Smooth muscle cell (in vitro differentiated cells): Measurements from ENCODE around the gene WDFY4. TPM values are rescaled to one million over a fixed set of nuclear protein-coding genes. Genes with fewer than 3 reads are reported as not detected.

Experiments used
- DNase-seq: peaks from one replicate; lab custom pipeline; 2025; ENCODE audit not compliant: unreplicated experiment; lab: John Stamatoyannopoulos, UW
- H2AFZ ChIP-seq: fragments of 200-600 bp; sonication (generic); 2 replicates; pipeline ENCODE4 v1.6.0; 2016; ENCODE audit warnings: antibody characterized with exemption, low read depth, mild to moderate bottlenecking
- H3F3A ChIP-seq: fragments of 200-600 bp; sonication (generic); 2 replicates; pipeline ENCODE4 v1.6.0; 2017; ENCODE audit warnings: antibody characterized with exemption, low read depth
- H3K27ac ChIP-seq: fragments of 200-600 bp; sonication (generic); 2 replicates; pipeline ENCODE4 v1.5.1; 2016; ENCODE audit warnings: low read depth, mild to moderate bottlenecking
- H3K27me3 ChIP-seq: fragments of 200-600 bp; sonication (generic); 2 replicates; pipeline ENCODE4 v1.6.1; 2016; ENCODE audit warnings: low read depth, mild to moderate bottlenecking
- H3K36me3 ChIP-seq: fragments of 200-600 bp; sonication (generic); 2 replicates; pipeline ENCODE4 v1.5.1; 2016; ENCODE audit warnings: low read depth
- H3K4me1 ChIP-seq: fragments of 200-600 bp; sonication (generic); 2 replicates; pipeline ENCODE4 v1.5.1; 2016; ENCODE audit warnings: low read depth
- H3K4me2 ChIP-seq: fragments of 200-600 bp; sonication (generic); 2 replicates; pipeline ENCODE4 v1.6.0; 2016; ENCODE audit warnings: mild to moderate bottlenecking
- H3K4me3 ChIP-seq: fragments of 200-600 bp; sonication (generic); 2 replicates; pipeline ENCODE4 v1.5.1; 2016; ENCODE audit warnings: mild to moderate bottlenecking
- H3K79me2 ChIP-seq: fragments of 200-600 bp; sonication (generic); 2 replicates; pipeline ENCODE4 v1.6.0; 2016; ENCODE audit warnings: low read depth, mild to moderate bottlenecking
- H3K9ac ChIP-seq: fragments of 200-600 bp; sonication (generic); 2 replicates; pipeline ENCODE4 v1.6.0; 2016; ENCODE audit warnings: low read depth
- H3K9me3 ChIP-seq: fragments of 200-600 bp; sonication (generic); replicated peaks from 2 replicates; pipeline ENCODE4 v1.5.1; 2016; ENCODE audit warnings: low read depth
- H4K20me1 ChIP-seq: fragments of 200-600 bp; sonication (generic); 2 replicates; pipeline ENCODE4 v1.6.0; 2016; ENCODE audit warnings: low read depth
- WGBS: methylation state at CpG from one replicate; pipeline ENCODE4 v1.1.7; 2016; ENCODE audit warnings: low lambda C conversion rate; 5-methylcytosine and 5-hydroxymethylcytosine counted together
- polyA plus RNA-seq: library from polyadenylated mRNA; unstranded; fragments of >200 nt; fragmentation: Nextera tagmentation; extraction: Ambion mirVana; gene quantifications from 2 replicates; pipeline ENCODE4 v1.2.1, GENCODE V29; 2016
- total RNA-seq: library from RNA; depleted of rRNA; stranded (reverse); fragments of >200 nt; gene quantifications from 2 replicates; pipeline ENCODE4 v1.2.3, GENCODE V29; 2014
- TF ChIP-seq, protein P1 (sequence below): fragments of 200-600 bp; sonication (generic); IDR thresholded peaks from 2 replicates; pipeline ENCODE4 v1.5.1; 2017; ENCODE audit warnings: borderline replicate concordance, mild to moderate bottlenecking, antibody characterized with exemption; ENCODE audit not compliant: insufficient read depth, poor library complexity, severe bottlenecking

WDFY4 gene
- total and polyA plus RNA-seq, 2 experiments from 2014 or later = not detected

DNA sequence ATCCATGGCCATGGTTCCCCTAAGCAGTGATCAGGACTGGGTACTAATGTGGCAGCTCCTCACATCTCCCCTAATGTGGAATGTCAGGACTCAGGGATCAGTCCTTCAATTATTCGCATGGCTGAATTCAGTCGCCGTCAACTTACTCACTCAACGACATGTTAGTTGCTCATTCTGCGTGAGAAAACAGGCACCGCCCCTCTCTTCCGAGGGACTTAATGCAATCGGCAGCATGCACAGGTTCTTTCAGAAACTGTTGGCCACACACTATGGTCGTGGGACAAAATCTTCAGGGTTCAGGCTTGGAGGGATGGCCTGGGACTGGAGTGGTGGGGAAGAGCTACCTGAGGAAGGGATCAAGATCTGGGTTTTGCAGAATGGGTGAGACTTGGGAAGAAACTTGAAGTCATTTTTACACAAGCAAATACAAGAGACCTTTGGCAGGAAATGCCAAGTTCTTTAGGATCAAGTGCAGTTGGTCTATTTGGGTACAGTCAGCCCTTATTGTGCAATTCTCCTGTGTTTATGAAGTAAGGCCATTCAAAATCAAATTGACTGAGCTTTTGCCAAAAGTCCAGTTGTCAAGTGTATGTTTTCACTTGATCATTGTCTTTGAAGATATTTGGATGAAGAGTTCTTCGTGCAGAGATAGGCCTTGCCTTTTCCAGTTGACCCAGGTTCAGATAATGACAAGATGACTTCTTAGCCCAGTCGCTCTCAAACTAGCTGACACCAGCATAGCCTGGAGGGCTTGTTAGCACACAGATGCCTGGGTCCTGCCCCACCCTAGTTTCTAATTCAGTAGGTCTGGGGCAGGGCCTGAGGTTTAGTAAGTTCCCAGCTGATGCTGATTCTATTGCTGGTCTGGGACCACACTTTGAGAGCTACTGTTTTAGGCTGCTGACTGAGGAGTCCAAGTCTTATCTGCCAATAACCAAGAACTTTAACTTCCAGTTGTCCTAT is 206.5 kb downstream of the WDFY4 start:
- Histone ChIP-seq H3F3A (no peaks in the 10 kb centered on the region), H3K36me3 (no peaks in the 10 kb centered on the region), H2AFZ (no peak overlapping the region), H3K9ac (no peak overlapping the region), H3K9me3 (no peaks in the 10 kb centered on the region), H3K27ac (no peak overlapping the region), H3K4me1 (no peaks in the 10 kb centered on the region), H3K27me3 (peaks cover 2% of the 10 kb centered on the region), H3K79me2 (no peaks in the 10 kb centered on the region), H3K4me2 (no peak overlapping the region), H4K20me1 (no peaks in the 10 kb centered on the region), H3K4me3 (no peak overlapping the region)
- no peak for DNase-seq
- TF ChIP-seq, protein P1, sequence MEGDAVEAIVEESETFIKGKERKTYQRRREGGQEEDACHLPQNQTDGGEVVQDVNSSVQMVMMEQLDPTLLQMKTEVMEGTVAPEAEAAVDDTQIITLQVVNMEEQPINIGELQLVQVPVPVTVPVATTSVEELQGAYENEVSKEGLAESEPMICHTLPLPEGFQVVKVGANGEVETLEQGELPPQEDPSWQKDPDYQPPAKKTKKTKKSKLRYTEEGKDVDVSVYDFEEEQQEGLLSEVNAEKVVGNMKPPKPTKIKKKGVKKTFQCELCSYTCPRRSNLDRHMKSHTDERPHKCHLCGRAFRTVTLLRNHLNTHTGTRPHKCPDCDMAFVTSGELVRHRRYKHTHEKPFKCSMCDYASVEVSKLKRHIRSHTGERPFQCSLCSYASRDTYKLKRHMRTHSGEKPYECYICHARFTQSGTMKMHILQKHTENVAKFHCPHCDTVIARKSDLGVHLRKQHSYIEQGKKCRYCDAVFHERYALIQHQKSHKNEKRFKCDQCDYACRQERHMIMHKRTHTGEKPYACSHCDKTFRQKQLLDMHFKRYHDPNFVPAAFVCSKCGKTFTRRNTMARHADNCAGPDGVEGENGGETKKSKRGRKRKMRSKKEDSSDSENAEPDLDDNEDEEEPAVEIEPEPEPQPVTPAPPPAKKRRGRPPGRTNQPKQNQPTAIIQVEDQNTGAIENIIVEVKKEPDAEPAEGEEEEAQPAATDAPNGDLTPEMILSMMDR = no peak
- 90% methylated on average over 11 of the region's 11 CpGs for WGBS

DNA sequence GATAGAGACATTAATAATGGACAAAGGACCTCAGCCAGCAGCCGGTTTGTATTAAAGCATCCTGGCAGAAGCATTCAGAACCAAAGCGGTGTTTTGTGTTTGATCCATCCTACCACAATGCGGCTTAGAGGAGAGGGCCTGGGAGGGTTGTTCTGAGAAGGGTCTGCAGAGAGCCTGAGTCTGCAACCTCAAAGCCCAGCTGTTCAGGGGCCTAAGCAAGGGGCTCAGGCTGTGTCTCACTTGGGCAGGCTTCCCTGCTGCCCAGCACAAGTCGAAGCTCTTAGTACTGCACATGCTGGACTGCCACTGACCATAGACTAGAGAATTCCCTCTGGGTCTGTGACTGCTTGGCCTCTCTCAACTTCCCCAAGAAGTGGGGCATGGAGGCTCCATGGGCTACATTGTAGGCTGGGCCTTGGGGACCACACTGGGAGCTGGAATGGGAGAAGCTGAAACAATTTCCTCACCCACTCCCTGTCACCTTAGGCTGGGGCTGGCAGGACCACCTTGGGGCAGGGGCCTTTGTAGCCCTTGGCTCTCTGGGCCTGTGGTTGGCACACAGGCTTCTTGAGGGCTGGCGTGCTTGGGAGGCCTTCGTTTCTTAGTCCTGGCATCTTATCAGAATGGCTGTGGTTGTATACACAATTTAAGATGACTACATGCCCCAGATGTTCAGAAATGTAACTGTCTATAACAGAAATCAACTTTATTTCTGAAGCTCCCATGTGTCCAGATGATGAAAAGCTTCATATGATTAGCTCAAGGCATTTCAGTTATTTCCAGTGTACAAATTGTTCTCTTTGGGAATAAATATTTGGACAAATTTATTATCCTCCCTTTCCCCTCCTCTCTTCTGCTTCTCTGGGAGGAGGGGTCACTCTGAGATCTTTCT is 210.5 kb downstream of the WDFY4 start:
- Histone ChIP-seq H4K20me1 (no peaks in the 10 kb centered on the region), H3K4me3 (no peak overlapping the region), H3K79me2 (no peaks in the 10 kb centered on the region), H3F3A (no peaks in the 10 kb centered on the region), H3K9ac (no peak overlapping the region), H3K27me3 (no peaks in the 10 kb centered on the region), H3K27ac (no peak overlapping the region), H3K4me1 (no peaks in the 10 kb centered on the region), H2AFZ (no peak overlapping the region), H3K4me2 (no peak overlapping the region), H3K36me3 (no peaks in the 10 kb centered on the region), H3K9me3 (no peaks in the 10 kb centered on the region)
- TF ChIP-seq, protein P1 = no peak
- 96% methylated on average over 6 of the region's 6 CpGs for WGBS
- DNase-seq = no peak

DNA sequence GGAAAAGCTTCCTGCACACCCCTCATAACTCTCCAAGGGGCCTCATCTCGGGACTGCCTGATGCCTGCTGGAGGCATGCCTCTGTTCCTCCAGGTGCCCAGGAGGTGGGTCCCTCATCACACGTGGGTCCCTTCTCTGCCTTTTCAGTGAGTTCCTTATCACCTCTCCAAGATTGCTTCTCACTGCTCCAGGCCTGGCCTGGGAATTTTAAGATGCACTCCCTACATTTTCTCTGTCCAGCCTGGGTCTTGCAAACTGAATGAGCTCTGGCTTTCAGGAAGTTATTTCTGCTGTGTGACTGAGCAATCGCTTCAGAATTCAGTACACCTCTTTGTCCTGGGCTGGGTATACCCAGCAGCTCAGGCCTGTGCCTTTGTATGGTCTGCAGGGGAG is 211.1 kb downstream of the WDFY4 start:
- DNase-seq = no peak
- Histone ChIP-seq H3K9ac (no peak overlapping the region), H3K4me2 (no peak overlapping the region), H3K27me3 (no peaks in the 10 kb centered on the region), H3F3A (no peaks in the 10 kb centered on the region), H3K4me3 (no peak overlapping the region), H4K20me1 (no peaks in the 10 kb centered on the region), H3K9me3 (no peaks in the 10 kb centered on the region), H3K79me2 (no peaks in the 10 kb centered on the region), H3K36me3 (no peaks in the 10 kb centered on the region), H3K27ac (no peak overlapping the region), H3K4me1 (no peaks in the 10 kb centered on the region), H2AFZ (no peak overlapping the region)
- WGBS = 77% methylated on average over 3 of the region's 3 CpGs
- TF ChIP-seq, protein P1 = no peak
